Measurements from ENCODE around the gene FNDC1.

FNDC1 gene

DNA sequence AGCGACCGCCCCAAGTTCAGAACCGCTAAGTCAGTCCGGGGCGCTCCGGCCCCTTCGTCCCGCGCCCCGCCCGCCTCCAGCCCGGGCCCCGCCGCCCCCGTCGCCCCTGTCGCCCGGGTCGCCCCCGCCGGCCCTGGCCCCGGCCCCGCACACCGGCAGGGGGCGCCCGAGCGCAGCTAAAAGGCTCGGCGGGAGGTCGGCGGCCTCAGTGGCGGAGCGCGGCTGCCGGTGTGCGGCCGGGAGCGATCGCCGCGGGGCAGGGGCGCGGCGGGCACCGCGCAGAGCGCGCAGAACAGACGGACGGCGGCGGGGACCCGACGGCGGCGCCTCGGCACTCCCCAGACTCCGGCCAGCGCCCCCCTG is at the start of gene FNDC1:
Gene FNDC1 (plus strand): TSS at position 208 of the 363 bp plus-strand sequence. CDS start 197 bp downstream, outside the sequence.
- TF ChIP-seq CTCF (IDR thresholded peaks at IDR 0.05), result peak; percentile 57

- no peak for TF ChIP-seq CTCF (IDR thresholded peaks at IDR 0.05)
Measured at GRCh38 chr6:159119791-159120190, 49.4 kb upstream of the FNDC1 start.

DNA sequence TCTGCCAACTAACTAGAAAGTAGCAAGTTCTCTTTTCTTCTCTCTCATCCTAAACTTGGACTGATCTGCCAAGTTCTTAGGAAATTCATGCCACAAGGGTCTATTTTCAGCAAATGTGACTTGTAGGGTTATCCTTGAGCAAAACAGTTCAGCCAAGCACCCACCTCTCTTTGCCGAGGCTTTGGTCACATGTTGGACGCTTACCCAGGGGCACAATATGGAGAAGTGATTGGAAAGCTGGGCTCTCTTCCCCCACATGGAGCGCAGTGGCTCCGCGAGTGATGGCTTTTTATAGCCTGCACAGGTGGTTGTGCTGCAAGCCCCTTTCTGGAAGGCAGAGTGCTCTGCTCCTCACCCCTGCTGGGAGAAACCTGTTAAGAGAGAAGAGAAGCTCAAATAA is 47.7 kb upstream of the FNDC1 start:
- TF ChIP-seq CTCF (IDR thresholded peaks at IDR 0.05), result no peak

GRCh38 chr6:159122453-159122852 is 46.7 kb upstream of the FNDC1 start:
- no peak for TF ChIP-seq CTCF (IDR thresholded peaks at IDR 0.05)

- no peak for TF ChIP-seq CTCF (IDR thresholded peaks at IDR 0.05)
Measured at GRCh38 chr6:159125014-159125609, 44.1 kb upstream of the FNDC1 start.

DNA sequence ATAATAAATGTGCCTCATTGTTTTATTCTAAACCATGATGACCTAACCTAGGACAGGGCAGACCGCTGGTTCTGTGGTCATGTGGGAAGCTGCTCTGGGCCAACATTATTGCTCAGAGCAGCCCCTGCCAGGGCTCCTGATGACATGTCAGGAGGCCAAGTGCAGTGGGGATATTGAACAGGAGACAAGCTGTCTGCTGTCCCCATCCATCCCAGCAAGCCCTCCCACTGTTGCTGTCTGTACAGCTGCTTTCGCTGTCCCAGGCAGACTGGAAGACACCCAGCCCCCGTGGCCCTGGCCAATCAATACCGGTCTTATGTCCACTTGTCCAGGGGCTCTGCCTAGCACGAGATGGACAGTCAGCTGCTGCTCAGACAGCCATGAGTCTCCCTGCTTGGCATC is 43.2 kb upstream of the FNDC1 start:
- no peak for TF ChIP-seq CTCF (IDR thresholded peaks at IDR 0.05)

DNA sequence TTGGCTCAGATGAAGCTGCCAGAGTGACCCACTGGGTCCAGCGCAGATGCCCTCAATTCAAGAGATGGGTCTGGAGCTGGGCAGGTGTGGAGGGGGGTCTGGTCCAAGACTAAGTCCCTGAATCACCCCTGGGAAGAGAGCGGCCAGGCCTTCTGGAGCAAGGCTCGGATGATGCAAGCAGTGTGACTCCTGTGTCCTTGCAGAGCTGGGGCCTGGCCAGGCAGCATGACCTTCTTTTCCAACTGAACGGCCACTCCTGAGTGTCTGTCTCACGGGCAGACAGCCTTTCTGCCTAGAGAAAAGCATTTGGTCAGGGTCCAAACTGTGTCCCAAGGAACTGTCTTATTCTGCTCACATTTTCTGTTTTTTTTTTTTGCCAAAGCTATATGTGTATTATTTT is 42.6 kb upstream of the FNDC1 start:
- TF ChIP-seq CTCF (IDR thresholded peaks at IDR 0.05), result no peak

DNA sequence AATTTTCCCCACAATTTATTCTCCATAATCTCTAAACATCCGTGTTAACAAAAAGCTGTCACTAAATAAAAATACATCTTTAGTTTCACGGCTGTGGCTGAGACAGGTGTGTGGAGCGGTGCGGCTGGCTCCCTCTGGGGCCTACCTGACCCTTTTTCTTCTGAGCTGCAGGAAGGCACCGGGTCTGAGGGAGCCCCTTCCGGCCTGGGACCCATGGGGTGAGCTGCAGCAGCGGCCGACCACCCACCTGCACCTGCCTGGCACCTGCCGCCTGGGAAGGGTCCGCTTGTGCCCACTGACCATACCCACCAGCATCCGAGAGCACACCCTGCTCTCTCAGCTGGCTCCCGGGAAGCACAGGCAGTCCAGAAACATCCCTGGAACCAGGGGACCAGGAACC is 41.5 kb upstream of the FNDC1 start:
- TF ChIP-seq CTCF (IDR thresholded peaks at IDR 0.05), result no peak

Measured in LNCAP (cell line).